AG09309 (cell line): ENCODE measurements around the gene RGS3.

Source experiments
- DNase-seq: peaks from one replicate; pipeline ENCODE4 v3.0.0-alpha.2; 2010; ENCODE audit warnings: low read depth
- H3K4me3 ChIP-seq: 2 replicates; pipeline ENCODE4 v1.5.1; 2011; ENCODE audit warnings: mild to moderate bottlenecking, low read depth, low read length, moderate library complexity; ENCODE audit not compliant: control insufficient read depth
- TF ChIP-seq, protein P1 (sequence below): IDR thresholded peaks from 2 replicates; pipeline ENCODE4 v1.5.1; 2011; ENCODE audit warnings: mild to moderate bottlenecking, low read depth, low read length, inconsistent platforms; ENCODE audit not compliant: insufficient read depth, control insufficient read depth; ENCODE audit errors: missing control alignments

Gene RGS3

DNA sequence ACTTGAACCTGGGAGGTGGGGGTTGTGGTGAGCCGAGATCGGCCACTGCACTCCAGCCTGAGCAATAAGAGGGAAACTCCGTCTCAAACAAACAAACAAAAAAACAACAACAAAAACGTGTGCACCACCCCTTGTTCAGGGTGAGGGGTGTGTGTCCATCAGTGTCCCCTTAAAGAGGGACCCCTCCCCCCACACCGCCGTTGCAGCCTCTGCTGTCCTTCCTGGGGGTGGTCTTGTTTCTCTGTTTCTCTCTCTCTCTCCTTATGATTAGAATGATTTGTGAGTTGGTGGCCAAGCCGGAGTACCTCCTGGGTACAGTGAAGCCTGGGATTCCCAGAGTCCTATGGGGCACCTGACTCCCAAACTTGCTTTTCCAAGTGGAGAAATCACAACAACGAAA, 49.6 kb downstream of the RGS3 start:
- TF ChIP-seq, protein P1, sequence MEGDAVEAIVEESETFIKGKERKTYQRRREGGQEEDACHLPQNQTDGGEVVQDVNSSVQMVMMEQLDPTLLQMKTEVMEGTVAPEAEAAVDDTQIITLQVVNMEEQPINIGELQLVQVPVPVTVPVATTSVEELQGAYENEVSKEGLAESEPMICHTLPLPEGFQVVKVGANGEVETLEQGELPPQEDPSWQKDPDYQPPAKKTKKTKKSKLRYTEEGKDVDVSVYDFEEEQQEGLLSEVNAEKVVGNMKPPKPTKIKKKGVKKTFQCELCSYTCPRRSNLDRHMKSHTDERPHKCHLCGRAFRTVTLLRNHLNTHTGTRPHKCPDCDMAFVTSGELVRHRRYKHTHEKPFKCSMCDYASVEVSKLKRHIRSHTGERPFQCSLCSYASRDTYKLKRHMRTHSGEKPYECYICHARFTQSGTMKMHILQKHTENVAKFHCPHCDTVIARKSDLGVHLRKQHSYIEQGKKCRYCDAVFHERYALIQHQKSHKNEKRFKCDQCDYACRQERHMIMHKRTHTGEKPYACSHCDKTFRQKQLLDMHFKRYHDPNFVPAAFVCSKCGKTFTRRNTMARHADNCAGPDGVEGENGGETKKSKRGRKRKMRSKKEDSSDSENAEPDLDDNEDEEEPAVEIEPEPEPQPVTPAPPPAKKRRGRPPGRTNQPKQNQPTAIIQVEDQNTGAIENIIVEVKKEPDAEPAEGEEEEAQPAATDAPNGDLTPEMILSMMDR, result no peak
- DNase-seq, result no peak

DNA sequence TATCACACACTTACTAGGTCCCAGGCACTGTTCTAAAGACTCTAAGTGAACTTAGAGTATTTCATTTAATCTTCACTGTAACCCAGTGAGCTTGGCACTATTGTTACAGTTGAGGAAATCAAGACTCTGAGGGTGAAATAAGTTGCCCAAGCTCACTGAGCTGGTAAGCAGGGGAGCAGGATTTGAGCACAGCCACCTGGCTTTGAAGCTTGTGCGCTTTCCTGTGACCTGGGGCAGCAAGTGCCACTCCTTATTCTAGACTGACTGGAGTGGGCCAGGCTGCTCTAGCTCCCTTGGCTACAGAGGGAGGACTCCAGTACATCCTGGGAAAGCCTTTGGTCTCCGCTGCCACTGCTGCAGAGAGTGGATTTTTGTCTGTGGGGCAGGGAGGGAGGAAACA, 50.0 kb downstream of the RGS3 start:
- TF ChIP-seq, protein P1, result no peak
- DNase-seq, result no peak
- no peak overlapping the region for H3K4me3 ChIP-seq

More for the DNA sequence above, 49.6 kb downstream of the RGS3 start:
- no peak overlapping the region for H3K4me3 ChIP-seq

DNA sequence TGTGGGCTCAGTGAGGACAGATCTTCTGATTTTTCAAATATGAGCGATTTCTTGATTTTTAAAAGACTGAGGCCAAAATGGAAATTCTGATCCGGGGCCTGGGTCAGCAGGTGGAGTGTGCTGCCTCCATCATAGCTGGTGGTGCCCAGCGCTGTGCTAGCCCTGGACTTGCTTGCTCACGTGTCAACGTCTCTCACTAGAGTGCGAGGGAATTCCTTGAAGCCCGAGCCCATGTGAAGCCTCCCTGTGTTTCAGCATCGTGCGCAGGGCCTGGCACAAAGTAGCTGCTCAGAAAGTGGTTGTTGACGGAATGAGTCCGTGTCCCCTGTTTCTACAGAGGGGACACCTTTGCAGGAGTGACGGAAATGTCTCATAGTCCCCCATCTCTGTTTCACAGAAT, 50.5 kb downstream of the RGS3 start:
- no peak for DNase-seq
- H3K4me3 ChIP-seq, result no peak overlapping the region
- TF ChIP-seq, protein P1, result no peak

- DNase-seq, result no peak
- H3K4me3 ChIP-seq, result no peak overlapping the region
- TF ChIP-seq, protein P1, result no peak
Observed at GRCh38 chr9:113514748-113515147, 51.2 kb downstream of the RGS3 start.

DNA sequence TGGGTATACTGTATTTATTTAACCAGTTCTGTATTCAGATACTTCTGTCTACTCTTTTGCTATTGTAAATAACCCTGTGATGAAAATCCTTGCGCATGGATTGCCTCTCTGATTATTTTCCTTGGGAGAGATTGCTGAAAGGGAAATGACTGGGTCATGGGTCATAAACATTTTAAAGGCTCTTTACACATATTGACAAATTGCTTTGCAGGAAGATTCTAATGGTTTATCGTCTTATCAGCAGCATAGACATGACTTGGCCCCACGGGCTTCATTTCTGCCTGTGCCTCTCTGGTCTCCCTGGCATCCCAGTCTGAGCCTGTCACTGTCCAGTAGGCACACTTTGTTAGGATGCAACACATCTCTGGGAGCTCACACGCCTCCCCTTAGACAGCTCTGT, 52.3 kb downstream of the RGS3 start:
- DNase-seq, result no peak
- TF ChIP-seq, protein P1, result no peak

DNA sequence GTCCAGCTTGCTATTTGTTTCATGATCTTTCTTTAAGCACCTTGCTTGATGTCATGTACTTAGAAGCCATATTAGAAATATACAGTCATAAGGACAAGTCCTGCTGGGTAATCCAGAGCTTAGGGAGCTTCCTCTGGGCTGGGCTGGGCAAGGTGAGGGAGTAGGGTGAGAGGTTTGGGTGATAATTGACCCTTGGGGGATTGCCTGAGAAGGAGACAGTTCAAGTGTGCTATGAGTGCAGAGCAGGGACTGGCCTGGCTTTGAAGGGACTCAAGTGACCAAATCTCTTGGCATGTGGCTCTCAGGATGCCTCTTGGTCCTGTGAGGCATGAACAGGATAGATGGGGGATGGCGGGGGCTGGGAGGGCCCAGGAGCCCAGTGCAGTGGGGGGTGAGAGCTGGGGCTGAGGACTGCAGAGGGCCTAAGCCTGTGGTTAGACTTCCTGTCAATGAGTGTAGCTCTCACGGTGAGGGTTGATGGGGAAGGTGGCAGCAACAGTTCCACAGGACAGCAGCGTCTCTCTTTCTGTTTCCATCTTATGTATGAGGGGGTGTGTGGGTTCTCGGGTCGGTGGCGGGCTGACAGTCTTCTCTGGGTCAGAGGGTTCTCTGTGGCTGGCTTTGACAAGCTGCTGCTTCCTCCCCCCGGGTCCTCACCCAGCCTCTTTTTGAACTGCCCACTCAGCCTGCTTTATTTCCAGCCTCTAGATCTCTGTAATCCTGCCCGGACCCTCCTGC, 53.5 kb downstream of the RGS3 start:
- H3K4me3 ChIP-seq, result no peak overlapping the region
- TF ChIP-seq, protein P1, result no peak
- no peak for DNase-seq

More for the DNA sequence above, 52.3 kb downstream of the RGS3 start:
- H3K4me3 ChIP-seq, result no peak overlapping the region
